ENCODE data around the gene SLC46A3.

GRCh38 chr13:28743020-28743419, 24.2 kb upstream of the SLC46A3 start:
- TF ChIP-seq, protein P1, sequence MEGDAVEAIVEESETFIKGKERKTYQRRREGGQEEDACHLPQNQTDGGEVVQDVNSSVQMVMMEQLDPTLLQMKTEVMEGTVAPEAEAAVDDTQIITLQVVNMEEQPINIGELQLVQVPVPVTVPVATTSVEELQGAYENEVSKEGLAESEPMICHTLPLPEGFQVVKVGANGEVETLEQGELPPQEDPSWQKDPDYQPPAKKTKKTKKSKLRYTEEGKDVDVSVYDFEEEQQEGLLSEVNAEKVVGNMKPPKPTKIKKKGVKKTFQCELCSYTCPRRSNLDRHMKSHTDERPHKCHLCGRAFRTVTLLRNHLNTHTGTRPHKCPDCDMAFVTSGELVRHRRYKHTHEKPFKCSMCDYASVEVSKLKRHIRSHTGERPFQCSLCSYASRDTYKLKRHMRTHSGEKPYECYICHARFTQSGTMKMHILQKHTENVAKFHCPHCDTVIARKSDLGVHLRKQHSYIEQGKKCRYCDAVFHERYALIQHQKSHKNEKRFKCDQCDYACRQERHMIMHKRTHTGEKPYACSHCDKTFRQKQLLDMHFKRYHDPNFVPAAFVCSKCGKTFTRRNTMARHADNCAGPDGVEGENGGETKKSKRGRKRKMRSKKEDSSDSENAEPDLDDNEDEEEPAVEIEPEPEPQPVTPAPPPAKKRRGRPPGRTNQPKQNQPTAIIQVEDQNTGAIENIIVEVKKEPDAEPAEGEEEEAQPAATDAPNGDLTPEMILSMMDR (IDR thresholded peaks at IDR 0.05; ENCODE audit: insufficient read depth, low read depth, low read length): no peak
- TF ChIP-seq EZH2 (IDR thresholded peaks at IDR 0.05; ENCODE audit: insufficient read depth, low read length): no peak
